HG03460 (cell line): ENCODE results near the gene PLCB3.

Source experiments
- ATAC-seq: cut with Tn5 transposase; IDR thresholded peaks from one replicate; pipeline ENCODE4 v1.9.1; 2021; ENCODE audit not compliant: unreplicated experiment

PLCB3 gene

GRCh38 chr11:64317961-64318765 lies 66.8 kb downstream of the PLCB3 start, which contains the start of gene PRDX5:
TSS of gene PRDX5 (plus strand) at chr11:64318121. CDS start at chr11:64318216, 95 bp downstream.
- ATAC-seq: peak; percentile 72
